Stimulated activated CD8-positive, alpha-beta memory T cell treated with anti-CD3 and anti-CD28 coated beads, Interleukin-12 subunit alpha, Interleukin-12 subunit beta, amount 100 ng/mL, for 24 hours (primary cell): ENCODE data around the gene CDH22.

Source experiments
- DNase-seq: peaks from one replicate; pipeline ENCODE4 v3.0.0-alpha.2; 2020; ENCODE audit errors: extremely low read depth

The CDH22 gene

GRCh38 chr20:46300281-46300680 lies 8.0 kb downstream of the CDH22 start:
- DNase-seq = no peak

GRCh38 chr20:46299078-46299477 lies 9.2 kb downstream of the CDH22 start:
- no peak for DNase-seq

GRCh38 chr20:46298374-46298773 lies 9.9 kb downstream of the CDH22 start:
- no peak for DNase-seq

GRCh38 chr20:46296526-46297250 lies 11.6 kb downstream of the CDH22 start:
- DNase-seq = no peak

- DNase-seq = no peak
These were observed 15.2 kb downstream of the CDH22 start for GRCh38 chr20:46293084-46293483.

- no peak for DNase-seq
These were observed 16.9 kb downstream of the CDH22 start for GRCh38 chr20:46291401-46291800.

- DNase-seq = no peak
These were observed 18.9 kb downstream of the CDH22 start for GRCh38 chr20:46289432-46289831.

GRCh38 chr20:46286977-46287376 lies 21.3 kb downstream of the CDH22 start:
- no peak for DNase-seq

GRCh38 chr20:46286382-46286781 lies 21.9 kb downstream of the CDH22 start:
- no peak for DNase-seq

GRCh38 chr20:46285740-46286139 lies 22.6 kb downstream of the CDH22 start:
- no peak for DNase-seq

GRCh38 chr20:46285072-46285471 lies 23.2 kb downstream of the CDH22 start:
- no peak for DNase-seq

GRCh38 chr20:46284040-46284427 lies 24.3 kb downstream of the CDH22 start:
- DNase-seq = no peak

- DNase-seq = no peak
These were observed 24.8 kb downstream of the CDH22 start for GRCh38 chr20:46283426-46284039.

- no peak for DNase-seq
These were observed 25.6 kb downstream of the CDH22 start for GRCh38 chr20:46282669-46283068.

- DNase-seq = no peak
These were observed 29.2 kb downstream of the CDH22 start for GRCh38 chr20:46279103-46279502.

- no peak for DNase-seq
These were observed 30.7 kb downstream of the CDH22 start for GRCh38 chr20:46277602-46278001.

GRCh38 chr20:46276531-46276930 lies 31.8 kb downstream of the CDH22 start:
- DNase-seq = no peak

GRCh38 chr20:46275091-46275490 lies 33.2 kb downstream of the CDH22 start:
- no peak for DNase-seq

GRCh38 chr20:46273717-46274116 lies 34.6 kb downstream of the CDH22 start:
- no peak for DNase-seq

- DNase-seq = no peak
These were observed 35.8 kb downstream of the CDH22 start for GRCh38 chr20:46272389-46273047.

GRCh38 chr20:46270977-46271744 lies 37.1 kb downstream of the CDH22 start:
- no peak for DNase-seq

- no peak for DNase-seq
These were observed 38.9 kb downstream of the CDH22 start for GRCh38 chr20:46269372-46269771.
